Neural progenitor cell (in vitro differentiated cells): Measurements from ENCODE around the gene GPS1. TPM values are rescaled to one million over a fixed set of nuclear protein-coding genes. Genes with fewer than 3 reads are reported as not detected.
A peak's percentile ranks its signal among the peaks of the same experiment; 100 is the strongest.

ENCODE experiments used
- DNase-seq: peaks from one replicate; pipeline ENCODE4 v3.0.0-alpha.2; 2016; ENCODE audit warnings: low spot score
- H2AFZ ChIP-seq: fragments of 200-600 bp; sonication (generic); replicated peaks from 2 replicates; pipeline ENCODE4 v1.6.1; 2016; ENCODE audit warnings: antibody characterized with exemption
- H3F3A ChIP-seq: fragments of 200-600 bp; sonication (generic); 2 replicates; pipeline ENCODE4 v1.6.1; 2016; ENCODE audit warnings: antibody characterized with exemption, low read depth
- H3K27ac ChIP-seq: fragments of 200-600 bp; sonication (generic); 2 replicates; pipeline ENCODE4 v1.5.1; 2016; ENCODE audit warnings: mild to moderate bottlenecking
- H3K27me3 ChIP-seq: fragments of 200-600 bp; sonication (generic); 2 replicates; pipeline ENCODE4 v1.6.1; 2016; ENCODE audit warnings: mild to moderate bottlenecking, moderate library complexity
- H3K36me3 ChIP-seq: fragments of 200-600 bp; sonication (generic); 2 replicates; pipeline ENCODE4 v1.5.1; 2016
- H3K4me1 ChIP-seq: fragments of 200-600 bp; sonication (generic); 2 replicates; pipeline ENCODE4 v1.6.1; 2016; ENCODE audit warnings: mixed run types
- H3K4me2 ChIP-seq: fragments of 200-600 bp; sonication (generic); 2 replicates; pipeline ENCODE4 v1.6.1; 2016
- H3K4me3 ChIP-seq: fragments of 200-600 bp; sonication (generic); 2 replicates; pipeline ENCODE4 v1.5.1; 2016
- H3K79me2 ChIP-seq: fragments of 200-600 bp; sonication (generic); 2 replicates; pipeline ENCODE4 v1.6.1; 2016; ENCODE audit warnings: low read depth
- H3K9ac ChIP-seq: fragments of 200-600 bp; sonication (generic); 2 replicates; pipeline ENCODE4 v1.6.1; 2016
- H3K9me3 ChIP-seq: fragments of 200-600 bp; sonication (generic); 2 replicates; pipeline ENCODE4 v1.5.1; 2016; ENCODE audit warnings: low read depth
- H4K20me1 ChIP-seq: fragments of 200-600 bp; sonication (generic); 2 replicates; pipeline ENCODE4 v1.6.1; 2016; ENCODE audit warnings: low read depth
- H3K27ac Mint-ChIP-seq: 3 replicates; pipeline ENCODE4 v1.8.0; 2021; ENCODE audit warnings: mixed read lengths
- H3K27me3 Mint-ChIP-seq: 2 replicates; pipeline ENCODE4 v1.8.0; 2022; ENCODE audit warnings: low read depth, mild to moderate bottlenecking, inconsistent platforms, moderate library complexity, mixed read lengths; ENCODE audit not compliant: insufficient read depth
- H3K36me3 Mint-ChIP-seq: 3 replicates; pipeline ENCODE4 v1.8.0; 2021; ENCODE audit warnings: mixed read lengths
- H3K4me1 Mint-ChIP-seq: 3 replicates; pipeline ENCODE4 v1.8.0; 2021; ENCODE audit warnings: mixed read lengths
- H3K4me3 Mint-ChIP-seq: 3 replicates; pipeline ENCODE4 v1.8.0; 2021; ENCODE audit warnings: mild to moderate bottlenecking, moderate library complexity, mixed read lengths
- H3K9me3 Mint-ChIP-seq: 3 replicates; pipeline ENCODE4 v1.8.0; 2020; ENCODE audit warnings: mixed read lengths
- CTCF ChIP-seq: fragments of 200-600 bp; sonication (generic); IDR thresholded peaks from 2 replicates; pipeline ENCODE4 v1.5.1; 2017; ENCODE audit warnings: antibody characterized with exemption, mild to moderate bottlenecking
- EZH2 ChIP-seq: fragments of 200-600 bp; sonication (generic); IDR thresholded peaks from 2 replicates; pipeline ENCODE4 v1.6.1; 2017; ENCODE audit warnings: antibody characterized with exemption, mild to moderate bottlenecking, moderate library complexity
- EZH2phosphoT487 ChIP-seq: fragments of 200-600 bp; sonication (generic); IDR thresholded peaks from 2 replicates; pipeline ENCODE4 v1.6.1; 2017; ENCODE audit warnings: antibody characterized with exemption
- total RNA-seq: library from RNA; depleted of rRNA; stranded (reverse); fragments of >200 nt; gene quantifications from 2 replicates; pipeline ENCODE4 v1.2.3, GENCODE V29; 2015; ENCODE audit warnings: low replicate concordance

GPS1 gene
- total RNA-seq, 1 donor from 2014 or later: 86.6 TPM

DNA sequence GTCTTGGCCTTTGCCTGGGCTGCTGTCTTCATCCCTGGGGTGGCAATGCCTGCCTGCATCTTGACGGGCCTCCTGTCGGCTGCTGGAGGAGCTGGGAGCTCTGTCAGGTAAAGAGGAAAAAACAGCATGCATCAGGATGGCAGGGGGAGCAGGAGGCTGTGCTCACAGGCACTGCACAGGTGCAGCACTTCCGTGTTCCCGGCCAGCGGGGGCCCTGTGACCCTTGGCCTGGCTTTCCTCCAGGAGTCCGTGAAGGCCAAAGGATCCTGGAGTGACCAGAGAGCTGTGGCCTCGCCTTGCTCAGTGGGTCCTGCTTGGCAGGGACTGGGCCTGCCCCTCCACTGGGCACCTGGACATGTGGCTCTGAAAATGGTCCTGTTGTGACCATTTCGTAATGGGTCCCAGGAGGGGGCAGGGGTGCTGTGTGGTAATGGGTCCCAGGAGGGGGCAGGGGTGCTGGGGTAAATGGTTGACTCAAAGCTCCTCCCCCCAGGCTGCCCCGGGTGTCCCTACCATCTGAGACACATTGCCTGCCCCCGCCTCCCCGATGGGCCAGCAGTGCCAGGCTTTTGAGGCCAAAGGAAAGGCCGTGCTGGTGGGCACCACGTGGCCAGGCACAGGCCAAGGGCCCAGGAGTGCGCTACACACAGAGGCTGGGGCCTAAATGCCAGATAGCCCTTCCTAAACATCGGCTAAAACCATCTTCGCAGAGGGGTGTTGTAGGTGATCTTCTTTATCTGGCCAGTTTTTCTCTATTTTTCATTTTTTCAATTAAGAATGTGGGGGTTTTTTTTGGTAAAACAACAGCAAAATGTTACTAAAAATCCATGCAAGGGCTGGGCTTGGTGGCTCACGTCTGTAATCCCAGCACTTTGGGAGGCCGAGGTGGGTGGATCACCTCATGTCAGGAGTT, 50.3 kb downstream of the GPS1 start:
- no peak overlapping the region for H3K4me3 ChIP-seq
- peak overlapping the region; percentile 99 for H3K27ac ChIP-seq
- peaks cover 67% of the 10 kb centered on the region for H3F3A ChIP-seq
- H3K79me2 ChIP-seq: peaks cover 41% of the 10 kb centered on the region
- no peak for DNase-seq
- peaks cover 46% of the 10 kb centered on the region for H3K4me1 Mint-ChIP-seq
- no peaks in the 10 kb centered on the region for H3K36me3 ChIP-seq
- H2AFZ ChIP-seq: no peak overlapping the region
- H3K4me2 ChIP-seq: peak overlapping the region; percentile 70
- peaks cover 2% of the 10 kb centered on the region for H3K36me3 Mint-ChIP-seq
- H3K9me3 ChIP-seq: no peaks in the 10 kb centered on the region
- H3K9me3 Mint-ChIP-seq: no peaks in the 10 kb centered on the region
- H3K27me3 Mint-ChIP-seq: peaks cover 4% of the 10 kb centered on the region
- peaks cover 64% of the 10 kb centered on the region for H3K4me1 ChIP-seq
- H3K27me3 ChIP-seq: no peaks in the 10 kb centered on the region
- peaks cover 5% of the 10 kb centered on the region for H4K20me1 ChIP-seq
- peak overlapping the region; percentile 25 for H3K4me3 Mint-ChIP-seq
- TF ChIP-seq CTCF (no peak), EZH2 (no peak), EZH2phosphoT487 (no peak)
- H3K9ac ChIP-seq: no peak overlapping the region
- H3K27ac Mint-ChIP-seq: peak overlapping the region; percentile 93

DNA sequence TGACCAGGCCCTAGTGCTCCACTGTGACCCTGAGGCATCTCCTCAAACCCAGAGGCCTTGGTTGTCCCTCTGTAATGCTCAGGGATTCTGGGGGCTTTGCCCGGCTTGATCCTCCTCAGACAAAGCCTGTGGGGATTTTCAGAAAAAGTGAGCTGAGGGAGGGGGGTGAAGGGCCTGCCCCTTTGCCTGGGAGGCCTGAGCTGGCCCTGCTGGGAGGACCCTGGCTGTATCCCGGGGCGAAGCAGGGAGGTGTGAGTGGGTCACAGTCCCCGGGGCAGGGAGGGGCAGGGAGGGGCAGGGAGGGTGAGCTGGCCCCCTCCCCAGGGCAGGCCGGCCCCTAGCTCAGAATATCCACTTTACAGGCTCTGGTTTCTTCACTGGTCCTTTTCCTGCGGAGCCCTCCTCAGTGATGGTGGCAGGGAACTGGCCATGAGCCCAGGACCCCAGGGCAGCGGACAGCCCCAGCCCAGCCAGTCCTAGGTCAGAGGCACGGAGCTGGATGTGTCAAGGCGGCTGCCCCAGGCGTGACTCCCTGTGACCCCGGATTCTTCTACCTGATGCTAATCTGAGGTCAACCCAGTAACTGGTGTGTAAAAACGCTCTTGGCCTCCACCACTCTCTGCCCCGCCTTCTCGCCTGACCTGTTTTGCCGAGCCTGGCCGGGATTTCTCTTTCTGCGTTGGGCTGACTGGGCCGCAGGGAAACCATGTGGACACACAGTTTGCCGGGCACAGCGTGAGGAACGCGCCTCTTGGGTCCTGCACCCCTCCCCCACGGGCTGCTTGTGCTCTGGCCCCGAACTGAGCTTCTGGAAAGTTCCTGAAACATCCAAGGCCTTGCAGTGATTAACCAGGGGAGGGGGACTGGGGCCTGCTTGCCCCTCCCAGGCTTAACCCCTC, 52.1 kb downstream of the GPS1 start:
- H3K27ac Mint-ChIP-seq: peak overlapping the region; percentile 95
- no peak overlapping the region for H2AFZ ChIP-seq
- peak overlapping the region; percentile 69 for H3K4me3 Mint-ChIP-seq

More for the DNA sequence above, 52.1 kb downstream of the GPS1 start:
- H3K9ac ChIP-seq: no peak overlapping the region
- H3K27ac ChIP-seq: peak overlapping the region; percentile 99
- H3K27me3 ChIP-seq: no peaks in the 10 kb centered on the region
- H3K4me1 Mint-ChIP-seq: peaks cover 52% of the 10 kb centered on the region
- H3K27me3 Mint-ChIP-seq: peaks cover 9% of the 10 kb centered on the region
- H3K9me3 Mint-ChIP-seq: no peaks in the 10 kb centered on the region
- peaks cover 67% of the 10 kb centered on the region for H3F3A ChIP-seq
- H3K4me1 ChIP-seq: peaks cover 62% of the 10 kb centered on the region
- H4K20me1 ChIP-seq: no peaks in the 10 kb centered on the region
- peak overlapping the region; percentile 70 for H3K4me2 ChIP-seq
- H3K36me3 Mint-ChIP-seq: peaks cover 4% of the 10 kb centered on the region
- no peaks in the 10 kb centered on the region for H3K9me3 ChIP-seq
- TF ChIP-seq EZH2phosphoT487: no peak
- no peak for TF ChIP-seq CTCF
- no peak for TF ChIP-seq EZH2
- no peaks in the 10 kb centered on the region for H3K36me3 ChIP-seq
- peak; percentile 90 for DNase-seq
- H3K79me2 ChIP-seq: peaks cover 30% of the 10 kb centered on the region
- no peak overlapping the region for H3K4me3 ChIP-seq
